ENCODE data around the gene SLC6A18. TPM values are rescaled to one million over a fixed set of nuclear protein-coding genes. Genes with fewer than 3 reads are reported as not detected.

SLC6A18 gene
- total RNA-seq, 2 donors from 2014 or later, result not detected

DNA sequence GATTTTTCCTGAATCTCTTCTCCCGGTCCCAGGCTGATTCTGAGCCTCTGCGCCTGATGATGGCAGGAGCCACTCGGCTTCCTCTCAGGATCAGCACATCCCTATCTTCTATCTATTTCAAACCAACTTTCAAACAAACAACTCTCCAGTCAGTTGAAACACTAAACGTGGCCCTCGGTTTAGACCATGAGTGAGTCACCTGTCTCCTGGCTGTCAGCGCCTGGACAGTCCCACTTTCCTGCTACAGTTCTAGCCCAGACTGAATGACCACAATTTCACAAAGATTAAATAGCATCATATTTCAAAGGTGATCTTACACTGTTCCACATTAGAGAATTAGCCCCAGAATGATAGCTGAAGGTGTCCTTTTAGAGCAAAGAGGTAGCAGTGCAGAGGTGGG lies 17.6 kb upstream of the SLC6A18 start:
- DNase-seq (ENCODE audit: low spot score), result no peak
- Histone ChIP-seq H3K27me3 (replicated peaks; ENCODE audit: insufficient read depth) (no peaks in the 10 kb centered on the region), H3K4me1 (ENCODE audit: control insufficient read depth in 1 of 2, low read depth in 2 of 2) (no peaks in the 10 kb centered on the region), H3K27ac (no peak overlapping the region), H3K4me3 (no peak overlapping the region), H3K9me3 (no peaks in the 10 kb centered on the region), H3K36me3 (no peaks in the 10 kb centered on the region)
- TF ChIP-seq, protein P1, sequence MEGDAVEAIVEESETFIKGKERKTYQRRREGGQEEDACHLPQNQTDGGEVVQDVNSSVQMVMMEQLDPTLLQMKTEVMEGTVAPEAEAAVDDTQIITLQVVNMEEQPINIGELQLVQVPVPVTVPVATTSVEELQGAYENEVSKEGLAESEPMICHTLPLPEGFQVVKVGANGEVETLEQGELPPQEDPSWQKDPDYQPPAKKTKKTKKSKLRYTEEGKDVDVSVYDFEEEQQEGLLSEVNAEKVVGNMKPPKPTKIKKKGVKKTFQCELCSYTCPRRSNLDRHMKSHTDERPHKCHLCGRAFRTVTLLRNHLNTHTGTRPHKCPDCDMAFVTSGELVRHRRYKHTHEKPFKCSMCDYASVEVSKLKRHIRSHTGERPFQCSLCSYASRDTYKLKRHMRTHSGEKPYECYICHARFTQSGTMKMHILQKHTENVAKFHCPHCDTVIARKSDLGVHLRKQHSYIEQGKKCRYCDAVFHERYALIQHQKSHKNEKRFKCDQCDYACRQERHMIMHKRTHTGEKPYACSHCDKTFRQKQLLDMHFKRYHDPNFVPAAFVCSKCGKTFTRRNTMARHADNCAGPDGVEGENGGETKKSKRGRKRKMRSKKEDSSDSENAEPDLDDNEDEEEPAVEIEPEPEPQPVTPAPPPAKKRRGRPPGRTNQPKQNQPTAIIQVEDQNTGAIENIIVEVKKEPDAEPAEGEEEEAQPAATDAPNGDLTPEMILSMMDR (IDR thresholded peaks at IDR 0.05), result no peak
- no peak for ATAC-seq (ENCODE audit: insufficient number of reproducible peaks, low FRiP score, low read depth)

DNA sequence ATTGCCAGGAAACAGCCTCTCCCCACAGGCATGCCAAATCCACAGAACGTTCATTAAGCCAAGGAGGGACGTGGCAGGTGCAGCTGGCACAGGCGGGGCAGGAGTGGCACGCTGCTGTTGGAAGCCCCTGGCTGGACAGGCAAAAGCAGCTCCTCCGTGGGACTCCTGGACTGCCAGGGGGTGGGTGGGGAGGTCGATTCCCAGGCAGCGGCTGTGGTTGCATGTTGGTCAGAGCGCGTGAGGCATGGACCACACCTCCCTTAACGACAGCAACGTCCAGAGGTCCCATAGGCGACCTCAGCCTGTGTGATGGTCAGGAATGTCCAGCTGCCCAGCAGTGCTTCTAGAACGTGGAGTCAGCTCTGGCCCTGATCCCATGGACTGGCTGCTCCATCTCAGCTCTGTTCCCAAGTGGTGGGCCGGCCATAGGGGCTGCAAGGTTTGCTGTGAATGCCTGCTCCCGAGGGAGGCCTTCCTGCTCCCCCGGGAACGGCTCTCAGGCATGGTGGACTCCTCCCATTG lies 16.9 kb upstream of the SLC6A18 start:
- no peaks in the 10 kb centered on the region for H3K4me1 ChIP-seq (ENCODE audit: control insufficient read depth in 1 of 2, low read depth in 2 of 2)
- H3K36me3 ChIP-seq, result no peaks in the 10 kb centered on the region
- H3K4me3 ChIP-seq, result no peak overlapping the region
- no peaks in the 10 kb centered on the region for H3K9me3 ChIP-seq
- ATAC-seq (ENCODE audit: insufficient number of reproducible peaks, low FRiP score, low read depth), result no peak
- TF ChIP-seq, protein P1 (IDR thresholded peaks at IDR 0.05), result no peak
- no peaks in the 10 kb centered on the region for H3K27me3 ChIP-seq (replicated peaks; ENCODE audit: insufficient read depth)
- no peak overlapping the region for H3K27ac ChIP-seq
- DNase-seq (ENCODE audit: low spot score), result no peak

DNA sequence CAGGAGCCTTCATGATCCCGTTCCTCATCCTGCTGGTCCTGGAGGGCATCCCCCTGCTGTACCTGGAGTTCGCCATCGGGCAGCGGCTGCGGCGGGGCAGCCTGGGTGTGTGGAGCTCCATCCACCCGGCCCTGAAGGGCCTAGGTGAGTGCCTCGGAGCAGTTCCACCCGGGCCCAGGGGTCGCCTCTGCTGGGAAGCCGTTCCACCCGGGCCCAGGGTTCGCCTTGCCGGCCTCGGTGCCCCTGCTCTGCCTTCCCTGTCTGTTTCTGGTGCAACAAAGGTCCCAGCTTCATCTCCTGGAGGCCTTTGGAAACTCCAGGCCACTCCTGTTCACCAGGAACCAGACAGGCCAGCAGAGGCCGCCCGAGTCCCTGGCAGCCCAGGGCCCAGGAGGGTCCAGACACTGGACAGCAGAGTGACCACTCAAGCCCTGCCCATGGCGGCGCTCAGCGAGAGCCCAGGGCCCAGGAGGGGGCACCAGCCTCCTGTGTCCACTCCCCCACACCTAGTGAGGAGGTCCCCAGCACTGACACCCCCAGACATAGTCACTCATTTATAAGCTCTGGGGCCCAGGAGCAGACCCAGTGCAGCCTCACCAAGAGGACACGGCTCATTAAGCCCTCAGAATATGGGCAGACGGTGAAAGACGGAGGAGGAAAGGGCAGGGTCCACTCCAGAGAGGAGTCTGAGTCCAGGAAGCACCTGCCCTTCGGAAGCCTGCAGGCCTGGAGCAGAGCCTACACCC lies 16.3 kb upstream of the SLC6A18 start:
- no peaks in the 10 kb centered on the region for H3K4me1 ChIP-seq (ENCODE audit: control insufficient read depth in 1 of 2, low read depth in 2 of 2)
- DNase-seq (ENCODE audit: low spot score) (no peak), ATAC-seq (ENCODE audit: insufficient number of reproducible peaks, low FRiP score, low read depth) (no peak)
- H3K27ac ChIP-seq, result no peak overlapping the region
- no peaks in the 10 kb centered on the region for H3K9me3 ChIP-seq
- no peaks in the 10 kb centered on the region for H3K27me3 ChIP-seq (replicated peaks; ENCODE audit: insufficient read depth)
- TF ChIP-seq, protein P1 (IDR thresholded peaks at IDR 0.05), result no peak
- no peaks in the 10 kb centered on the region for H3K36me3 ChIP-seq
- H3K4me3 ChIP-seq, result no peak overlapping the region

DNA sequence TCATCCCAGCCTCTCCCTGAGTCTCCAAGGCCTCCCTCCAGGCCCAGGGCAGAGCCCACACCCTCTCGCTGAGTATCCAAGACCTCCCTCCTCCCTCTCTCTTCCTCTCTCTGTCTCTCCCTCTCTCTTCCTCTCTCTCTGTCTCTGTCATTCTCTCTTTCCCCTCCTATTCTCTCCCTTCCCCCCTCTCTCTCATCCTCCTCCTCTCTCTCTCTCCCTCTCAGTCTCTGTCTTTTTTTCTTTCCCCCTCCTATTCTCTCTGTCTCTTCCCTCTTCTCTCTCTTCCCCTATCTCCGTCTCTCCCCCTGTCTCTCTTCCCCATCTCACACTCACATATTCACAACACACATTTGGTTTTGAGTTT lies 15.7 kb upstream of the SLC6A18 start:
- Histone ChIP-seq H3K36me3 (no peaks in the 10 kb centered on the region), H3K9me3 (no peaks in the 10 kb centered on the region), H3K4me3 (no peak overlapping the region), H3K4me1 (ENCODE audit: control insufficient read depth in 1 of 2, low read depth in 2 of 2) (no peaks in the 10 kb centered on the region), H3K27ac (no peak overlapping the region), H3K27me3 (replicated peaks; ENCODE audit: insufficient read depth) (no peaks in the 10 kb centered on the region)
- no peak for ATAC-seq (ENCODE audit: insufficient number of reproducible peaks, low FRiP score, low read depth)
- TF ChIP-seq, protein P1 (IDR thresholded peaks at IDR 0.05), result no peak
- DNase-seq (ENCODE audit: low spot score), result no peak

DNA sequence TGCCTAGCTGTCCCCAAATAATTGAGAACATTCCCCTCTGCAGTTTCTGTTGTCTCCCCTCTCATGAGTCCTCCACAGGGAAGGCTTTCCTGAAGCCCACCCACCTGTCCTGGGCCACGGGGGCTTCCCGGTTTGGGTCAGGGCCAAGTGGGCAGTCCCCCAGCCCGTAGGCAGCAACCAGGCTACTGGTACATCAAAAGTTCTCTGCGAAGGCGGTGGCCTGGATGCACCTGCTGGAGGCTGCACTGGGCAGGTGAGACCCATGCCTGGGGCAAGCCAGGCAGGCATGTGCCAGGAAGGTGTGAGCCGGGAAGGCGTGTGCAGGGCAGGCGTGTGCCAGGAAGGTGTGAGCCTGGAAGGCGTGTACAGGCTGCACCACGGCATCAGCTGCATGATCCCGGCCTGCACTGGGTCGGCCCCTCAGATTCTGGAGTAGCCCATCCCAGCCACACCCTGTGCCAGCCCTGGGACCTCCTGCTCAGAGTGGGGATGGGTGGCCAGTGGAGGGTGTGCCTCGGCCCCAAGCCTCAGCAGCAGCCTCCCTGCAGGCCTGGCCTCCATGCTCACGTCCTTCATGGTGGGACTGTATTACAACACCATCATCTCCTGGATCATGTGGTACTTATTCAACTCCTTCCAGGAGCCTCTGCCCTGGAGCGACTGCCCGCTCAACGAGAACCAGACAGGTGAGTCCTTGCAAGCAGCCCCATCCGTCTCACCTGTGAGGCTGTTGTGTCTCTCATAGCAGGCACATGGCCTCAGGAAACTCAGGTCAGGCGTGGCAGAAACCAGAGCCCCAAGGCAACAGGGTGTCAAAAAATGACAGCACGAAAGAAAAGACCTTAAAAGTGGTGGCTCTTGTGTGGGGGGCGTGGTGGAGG lies 15.0 kb upstream of the SLC6A18 start:
- DNase-seq (ENCODE audit: low spot score) (no peak), ATAC-seq (ENCODE audit: insufficient number of reproducible peaks, low FRiP score, low read depth) (no peak)
- TF ChIP-seq, protein P1 (IDR thresholded peaks at IDR 0.05), result no peak
- H3K4me3 ChIP-seq, result no peak overlapping the region
- H3K27ac ChIP-seq, result no peak overlapping the region
- H3K4me1 ChIP-seq (ENCODE audit: control insufficient read depth in 1 of 2, low read depth in 2 of 2), result no peaks in the 10 kb centered on the region
- no peaks in the 10 kb centered on the region for H3K27me3 ChIP-seq (replicated peaks; ENCODE audit: insufficient read depth)
- H3K9me3 ChIP-seq, result no peaks in the 10 kb centered on the region
- no peaks in the 10 kb centered on the region for H3K36me3 ChIP-seq
